Activated T-helper 2 cell treated with anti-CD3 and anti-CD28 coated beads, Interferon-gamma antibody, Interleukin-2, Interleukin-4, amounts not matched to agents 10 μg/mL and 5 μg/mL and 100 μg/mL, durations not matched to agents 14 hours and 24 hours and 36 hours (primary cell): Measurements from ENCODE around the gene PTER. TPM values are rescaled to one million over a fixed set of nuclear protein-coding genes. Genes with fewer than 3 reads are reported as not detected.
A peak's percentile ranks its signal among the peaks of the same experiment; 100 is the strongest.

Source experiments
- DNase-seq: peaks from one replicate; pipeline ENCODE4 v3.0.0; 2021; ENCODE audit warnings: low spot score
- H3K27ac Mint-ChIP-seq: one replicate; pipeline ENCODE4 v1.8.0; 2021; ENCODE audit warnings: mixed read lengths
- H3K27me3 Mint-ChIP-seq: one replicate; pipeline ENCODE4 v1.8.0; 2021; ENCODE audit warnings: low read depth, mixed read lengths
- H3K36me3 Mint-ChIP-seq: one replicate; pipeline ENCODE4 v1.8.0; 2021; ENCODE audit warnings: low read depth, mixed read lengths
- H3K4me1 Mint-ChIP-seq: one replicate; pipeline ENCODE4 v1.8.0; 2021; ENCODE audit warnings: low read depth, mixed read lengths
- H3K4me3 Mint-ChIP-seq: one replicate; pipeline ENCODE4 v1.8.0; 2021; ENCODE audit warnings: low read depth, mild to moderate bottlenecking, moderate library complexity, mixed read lengths
- H3K9me3 Mint-ChIP-seq: one replicate; pipeline ENCODE4 v1.8.0; 2021; ENCODE audit warnings: mixed read lengths
- intact Hi-C: fragments of 100-400 bp; cut with micrococcal nuclease; formaldehyde crosslinking; loops from one replicate; pipeline ENCODE4 v1.15.1; 2023
- total RNA-seq: library from RNA; stranded (reverse); gene quantifications from 2 replicates; pipeline ENCODE4 v1.2.3, GENCODE V29; 2022

PTER gene
- total RNA-seq, 1 donor from 2014 or later: 19.9 TPM

- DNase-seq: no peak
- no peak overlapping the region for H3K27ac Mint-ChIP-seq
- H3K36me3 Mint-ChIP-seq: peaks cover 13% of the 10 kb centered on the region
- H3K4me1 Mint-ChIP-seq: no peaks in the 10 kb centered on the region
- no peaks in the 10 kb centered on the region for H3K27me3 Mint-ChIP-seq
- H3K9me3 Mint-ChIP-seq: no peaks in the 10 kb centered on the region
- no peak overlapping the region for H3K4me3 Mint-ChIP-seq
- intact Hi-C loops: no loop called here
Measured at GRCh38 chr10:16481052-16481728, 44.4 kb downstream of the PTER start.

DNA sequence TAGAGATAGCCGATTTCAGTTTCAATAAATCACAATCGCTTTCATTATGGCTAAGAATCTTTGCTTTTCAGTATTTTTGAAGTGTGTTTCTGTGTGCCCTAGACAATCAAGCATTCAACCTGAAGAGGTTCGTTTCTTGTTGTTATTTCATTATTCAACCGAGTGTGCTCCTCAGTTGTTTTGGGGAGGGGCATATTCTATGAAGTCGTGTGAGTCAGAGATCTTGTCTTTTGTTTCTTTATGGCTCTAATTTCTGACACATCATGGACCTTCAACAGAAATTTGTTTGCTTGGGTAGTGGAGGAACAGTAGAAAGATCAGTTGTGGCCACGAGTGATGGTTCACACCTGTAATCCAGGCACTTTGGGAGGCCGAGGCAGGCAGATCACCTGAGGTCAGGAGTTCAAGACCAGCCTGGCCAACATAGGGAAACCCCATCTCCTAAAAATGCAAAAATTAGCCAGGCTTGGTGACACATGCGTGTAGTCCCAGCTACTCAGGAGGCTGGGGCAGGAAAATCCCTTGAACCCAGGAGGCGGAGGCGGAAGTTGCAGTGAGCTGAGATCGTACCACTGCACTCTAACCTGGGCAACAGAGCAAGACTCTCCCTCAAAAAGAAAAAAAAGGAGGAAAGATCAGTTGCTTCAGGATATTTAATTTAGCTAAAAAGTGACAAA, 46.6 kb downstream of the PTER start:
- no peak overlapping the region for H3K27ac Mint-ChIP-seq
- H3K4me1 Mint-ChIP-seq: no peaks in the 10 kb centered on the region
- peaks cover 18% of the 10 kb centered on the region for H3K36me3 Mint-ChIP-seq
- no peaks in the 10 kb centered on the region for H3K27me3 Mint-ChIP-seq
- no peak overlapping the region for H3K4me3 Mint-ChIP-seq
- intact Hi-C loops: no loop called here
- no peaks in the 10 kb centered on the region for H3K9me3 Mint-ChIP-seq
- DNase-seq: no peak

GRCh38 chr10:16490511-16490910, 53.7 kb downstream of the PTER start:
- Mint-ChIP-seq H3K27ac (no peak overlapping the region), H3K27me3 (no peaks in the 10 kb centered on the region), H3K9me3 (no peaks in the 10 kb centered on the region), H3K4me3 (no peak overlapping the region), H3K4me1 (no peaks in the 10 kb centered on the region), H3K36me3 (peaks cover 21% of the 10 kb centered on the region)
- intact Hi-C loops: no loop called here
- no peak for DNase-seq

DNA sequence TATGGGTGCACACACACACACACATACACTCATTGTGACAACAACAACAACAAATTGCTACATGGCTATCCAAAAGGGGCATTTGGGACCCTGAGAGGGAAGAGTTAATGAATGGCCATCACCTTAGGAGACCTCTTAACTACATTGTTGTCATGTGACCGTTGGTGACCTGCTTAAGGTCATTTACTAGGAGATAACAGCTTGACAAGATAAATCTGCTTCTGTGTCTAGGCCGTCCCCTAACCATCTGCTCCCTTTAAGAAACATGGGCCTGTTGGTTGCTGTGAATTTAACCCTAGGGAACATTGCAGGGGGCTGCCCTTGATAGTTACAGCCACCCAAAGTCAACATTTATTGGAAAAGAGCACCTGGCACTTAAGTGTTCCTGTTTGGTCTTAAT, 55.1 kb downstream of the PTER start:
- DNase-seq: no peak
- H3K9me3 Mint-ChIP-seq: no peaks in the 10 kb centered on the region
- H3K4me1 Mint-ChIP-seq: no peaks in the 10 kb centered on the region
- intact Hi-C loops: no loop called here
- H3K27me3 Mint-ChIP-seq: no peaks in the 10 kb centered on the region
- H3K4me3 Mint-ChIP-seq: no peak overlapping the region
- H3K36me3 Mint-ChIP-seq: peaks cover 12% of the 10 kb centered on the region
- H3K27ac Mint-ChIP-seq: no peak overlapping the region

GRCh38 chr10:16493884-16494536, 57.2 kb downstream of the PTER start:
- intact Hi-C loops: no loop called here
- H3K4me1 Mint-ChIP-seq: peaks cover 8% of the 10 kb centered on the region
- no peak overlapping the region for H3K27ac Mint-ChIP-seq
- peaks cover 17% of the 10 kb centered on the region for H3K36me3 Mint-ChIP-seq
- DNase-seq: no peak
- no peaks in the 10 kb centered on the region for H3K27me3 Mint-ChIP-seq
- H3K9me3 Mint-ChIP-seq: no peaks in the 10 kb centered on the region
- no peak overlapping the region for H3K4me3 Mint-ChIP-seq

DNA sequence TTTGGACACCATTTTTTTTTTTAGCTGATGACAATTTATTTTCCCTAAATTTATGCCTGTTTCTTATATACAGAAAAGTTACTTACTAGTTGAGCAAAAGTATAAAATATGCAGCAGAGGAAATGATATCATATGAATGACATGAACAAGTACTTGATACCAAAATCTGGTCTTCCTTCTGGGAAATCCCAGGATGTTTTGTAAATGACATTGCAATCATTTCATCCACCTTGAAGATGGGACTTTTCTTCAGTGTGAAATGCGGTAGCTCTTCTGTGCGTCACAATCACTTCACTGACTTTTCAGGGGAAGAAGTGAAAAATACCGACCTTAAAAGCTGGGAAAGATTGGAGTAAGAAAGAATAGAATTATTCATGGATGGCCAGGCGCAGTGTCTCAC, 61.1 kb downstream of the PTER start:
- Mint-ChIP-seq H3K4me1 (peaks cover 8% of the 10 kb centered on the region), H3K27me3 (no peaks in the 10 kb centered on the region), H3K27ac (no peak overlapping the region), H3K4me3 (no peak overlapping the region), H3K9me3 (no peaks in the 10 kb centered on the region), H3K36me3 (peaks cover 12% of the 10 kb centered on the region)
- intact Hi-C loops: no loop called here
- DNase-seq: no peak

DNA sequence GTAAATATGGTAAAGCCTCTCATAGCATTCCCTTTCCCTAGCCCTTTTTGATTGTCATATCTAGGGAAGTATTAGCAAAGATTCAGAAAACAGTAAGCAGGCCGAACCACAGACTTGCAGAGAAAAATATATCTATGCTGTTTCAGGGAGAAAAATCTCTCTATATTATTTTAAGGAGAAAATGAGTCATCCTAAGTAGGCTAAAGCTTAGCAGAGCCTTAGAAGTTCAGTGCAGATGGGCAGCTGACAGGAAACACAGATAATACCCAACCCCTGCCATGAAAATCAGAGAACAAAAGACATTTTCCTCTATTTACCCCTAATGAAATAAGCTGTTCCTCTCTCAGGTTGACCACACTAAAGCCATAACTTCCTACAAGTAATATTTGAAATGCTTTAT, 68.4 kb downstream of the PTER start:
- no peaks in the 10 kb centered on the region for H3K9me3 Mint-ChIP-seq
- peaks cover 3% of the 10 kb centered on the region for H3K4me1 Mint-ChIP-seq
- H3K4me3 Mint-ChIP-seq: no peak overlapping the region
- no peak overlapping the region for H3K27ac Mint-ChIP-seq
- no peak for DNase-seq
- H3K36me3 Mint-ChIP-seq: peaks cover 8% of the 10 kb centered on the region
- H3K27me3 Mint-ChIP-seq: no peaks in the 10 kb centered on the region
- intact Hi-C loops: no loop called here

- H3K36me3 Mint-ChIP-seq: no peaks in the 10 kb centered on the region
- no peaks in the 10 kb centered on the region for H3K9me3 Mint-ChIP-seq
Measured at GRCh38 chr10:16509996-16510395, 73.2 kb downstream of the PTER start.

DNA sequence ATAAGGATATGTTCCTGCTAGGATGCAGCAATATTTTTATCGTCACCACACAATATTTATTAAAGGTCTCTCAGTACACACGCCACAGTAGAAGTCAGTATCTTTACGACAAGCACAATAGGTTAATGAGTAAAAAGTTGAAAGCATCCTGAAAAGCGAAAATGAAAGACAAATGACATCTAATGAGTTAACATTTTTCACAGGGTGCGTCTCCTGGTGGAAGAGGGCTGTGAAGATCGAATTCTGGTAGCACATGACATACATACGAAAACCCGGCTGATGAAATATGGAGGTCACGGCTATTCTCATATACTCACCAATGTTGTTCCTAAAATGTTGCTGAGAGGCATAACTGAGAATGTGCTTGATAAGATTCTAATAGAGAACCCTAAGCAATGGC, 74.0 kb downstream of the PTER start:
- Mint-ChIP-seq H3K4me1 (peaks cover 3% of the 10 kb centered on the region), H3K36me3 (no peaks in the 10 kb centered on the region), H3K9me3 (no peaks in the 10 kb centered on the region), H3K27me3 (no peaks in the 10 kb centered on the region), H3K27ac (no peak overlapping the region), H3K4me3 (no peak overlapping the region)
- intact Hi-C loops: no loop called here
- DNase-seq: no peak

More at GRCh38 chr10:16509996-16510395, 73.2 kb downstream of the PTER start:
- intact Hi-C loops: no loop called here
- H3K27ac Mint-ChIP-seq: no peak overlapping the region
- DNase-seq: no peak
- H3K4me3 Mint-ChIP-seq: no peak overlapping the region
- H3K27me3 Mint-ChIP-seq: no peaks in the 10 kb centered on the region
- peaks cover 3% of the 10 kb centered on the region for H3K4me1 Mint-ChIP-seq

GRCh38 chr10:16518822-16519221, 82.0 kb downstream of the PTER start:
- DNase-seq: no peak
- no peak overlapping the region for H3K27ac Mint-ChIP-seq
- peaks cover 4% of the 10 kb centered on the region for H3K4me1 Mint-ChIP-seq
- peak overlapping the region; percentile 46 for H3K4me3 Mint-ChIP-seq
- intact Hi-C loops: no loop called here
- peaks cover 40% of the 10 kb centered on the region for H3K27me3 Mint-ChIP-seq
- peaks cover 3% of the 10 kb centered on the region for H3K36me3 Mint-ChIP-seq
- no peaks in the 10 kb centered on the region for H3K9me3 Mint-ChIP-seq

GRCh38 chr10:16519250-16519907, 82.6 kb downstream of the PTER start:
- Mint-ChIP-seq H3K9me3 (no peaks in the 10 kb centered on the region), H3K27me3 (peaks cover 45% of the 10 kb centered on the region), H3K36me3 (peaks cover 3% of the 10 kb centered on the region), H3K4me1 (peaks cover 4% of the 10 kb centered on the region), H3K27ac (no peak overlapping the region), H3K4me3 (peak overlapping the region; percentile 60)
- no peak for DNase-seq
- intact Hi-C loops: no loop called here

GRCh38 chr10:16519908-16520861, 83.4 kb downstream of the PTER start:
- intact Hi-C loops: loop anchor here (2.0 kb wide), 1 partner anchor 83 kb away; the partner anchor contains the start of gene PTER
- no peak for DNase-seq
- no peaks in the 10 kb centered on the region for H3K9me3 Mint-ChIP-seq
- peaks cover 49% of the 10 kb centered on the region for H3K27me3 Mint-ChIP-seq
- peak overlapping the region; percentile 64 for H3K4me3 Mint-ChIP-seq
- peaks cover 4% of the 10 kb centered on the region for H3K4me1 Mint-ChIP-seq
- peaks cover 3% of the 10 kb centered on the region for H3K36me3 Mint-ChIP-seq
- H3K27ac Mint-ChIP-seq: no peak overlapping the region
